HT-29 (cell line): ENCODE data around the gene CLEC12A. TPM values are rescaled to one million over a fixed set of nuclear protein-coding genes. Genes with fewer than 3 reads are reported as not detected.
"Not testable (repeated sequence)": the region's sequence is repeated elsewhere in the genome, so short reads cannot be mapped to it uniquely, and the experiment has no call there.

ENCODE experiments used
- DNase-seq: peaks from one replicate; pipeline ENCODE4 v3.0.0-alpha.2; 2015; ENCODE audit warnings: low spot score
- total RNA-seq: library from RNA; depleted of rRNA; stranded (reverse); fragments of >200 nt; shearing (Covaris generic); gene quantifications from 2 replicates; pipeline ENCODE4 v1.2.3, GENCODE V29; 2014; rRNA removed

Gene CLEC12A
- total RNA-seq = not detected in 2 replicates

GRCh38 chr12:9971181-9971580 lies at the start of gene CLEC12A:
Gene CLEC12A, plus strand, starts transcription at chr12:9971409. Its CDS starts 188 bp downstream, at chr12:9971597.
- DNase-seq = no peak

DNA sequence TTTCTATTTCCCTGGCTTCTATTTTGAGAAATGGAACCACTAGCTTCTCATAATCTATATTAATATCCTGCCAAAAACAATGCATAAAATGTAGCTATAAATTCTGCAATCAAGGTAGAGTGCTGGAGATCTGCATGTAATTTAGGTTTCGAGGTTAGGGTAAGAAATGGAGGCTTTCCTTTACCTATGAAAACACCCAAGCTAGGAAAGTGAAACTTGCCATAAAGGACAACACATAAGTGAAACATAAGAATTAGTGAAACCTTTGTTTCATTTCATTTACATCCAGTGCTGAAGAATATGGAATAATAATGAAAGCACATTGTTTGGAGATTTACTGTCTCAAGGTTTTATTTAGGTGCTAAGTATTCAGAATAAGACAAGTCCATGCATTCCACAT lies 48.8 kb upstream of the CLEC12A start:
- no peak for DNase-seq

DNA sequence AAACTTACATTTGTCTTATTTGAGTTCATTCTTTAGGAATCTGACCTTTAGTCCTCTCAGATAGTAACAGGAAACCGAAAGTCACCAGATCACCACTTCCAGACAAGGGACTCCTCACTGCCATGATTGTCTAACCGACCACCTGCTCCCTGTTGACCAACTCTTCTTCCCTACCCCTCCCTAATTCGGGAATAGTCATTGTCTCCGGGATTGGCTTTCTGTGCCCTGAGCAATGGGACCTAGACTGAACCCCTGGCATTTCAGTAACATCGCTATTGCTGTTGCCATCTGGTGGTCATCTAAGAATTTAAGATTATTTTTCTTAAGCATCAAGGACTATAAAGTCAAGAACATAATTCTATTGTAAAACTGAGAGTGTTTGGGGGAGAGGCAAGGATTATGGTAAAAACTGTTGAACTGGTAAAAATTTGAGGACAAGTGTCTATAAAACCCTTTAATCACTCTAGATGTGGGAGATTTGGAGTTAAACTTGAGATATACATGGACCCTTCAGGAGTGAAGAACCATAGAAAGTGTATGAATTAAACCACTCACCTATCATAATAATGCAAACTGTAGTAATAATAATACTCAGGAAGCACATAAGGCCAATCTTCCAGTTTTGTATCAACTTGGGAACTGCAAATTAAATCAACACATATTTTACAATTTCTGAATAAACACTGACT lies 45.4 kb upstream of the CLEC12A start:
- DNase-seq = peak; percentile 46

- no peak for DNase-seq
Measured at GRCh38 chr12:9926876-9927275, 44.3 kb upstream of the CLEC12A start.

- DNase-seq = no peak
Measured at GRCh38 chr12:9928607-9929006, 42.6 kb upstream of the CLEC12A start.

DNA sequence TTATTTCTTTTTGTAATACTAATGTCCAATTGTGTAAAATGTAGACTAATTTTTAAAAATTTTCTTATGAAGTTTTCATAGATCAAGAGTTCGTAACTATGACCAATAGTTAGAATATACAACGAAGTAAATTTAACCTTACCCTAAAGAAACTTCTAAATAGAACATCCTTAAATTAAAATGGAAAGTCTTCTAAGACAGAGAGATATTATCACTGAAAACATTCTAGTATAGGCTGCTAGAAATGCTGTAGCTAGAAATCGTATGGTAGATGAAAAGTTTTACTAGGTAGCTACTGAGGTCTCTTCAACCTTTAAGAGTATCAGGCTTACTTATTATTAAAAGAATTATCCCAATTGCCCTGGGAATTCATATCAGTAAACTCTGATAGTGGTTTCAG lies 40.0 kb upstream of the CLEC12A start:
- no peak for DNase-seq

DNA sequence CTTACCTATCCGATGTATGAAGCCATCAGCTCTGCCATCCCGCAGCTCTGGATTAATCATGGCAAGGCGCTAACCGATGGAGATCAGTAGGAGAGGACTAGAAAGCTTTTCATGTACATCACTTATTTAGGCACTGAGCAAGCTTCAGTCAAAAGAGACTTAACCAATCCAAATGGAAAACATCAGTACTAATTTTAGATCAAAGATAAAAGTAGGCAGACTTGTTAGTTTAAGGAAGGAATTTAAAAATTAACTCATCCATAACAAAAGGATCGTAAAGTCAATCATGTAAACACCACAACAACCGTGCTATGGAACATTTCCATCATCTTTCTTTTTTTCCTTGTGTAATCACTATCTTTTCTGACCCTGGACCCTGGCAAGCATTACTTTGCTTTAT lies 38.9 kb upstream of the CLEC12A start, which contains the start of gene CLEC2A:
Gene CLEC2A, minus strand, starts transcription at position 101 of the 400 bp plus-strand sequence. Its CDS starts 41 bp downstream, at position 60.
- DNase-seq = no peak

- no peak for DNase-seq
Measured at GRCh38 chr12:9933958-9934357, 37.3 kb upstream of the CLEC12A start.

DNA sequence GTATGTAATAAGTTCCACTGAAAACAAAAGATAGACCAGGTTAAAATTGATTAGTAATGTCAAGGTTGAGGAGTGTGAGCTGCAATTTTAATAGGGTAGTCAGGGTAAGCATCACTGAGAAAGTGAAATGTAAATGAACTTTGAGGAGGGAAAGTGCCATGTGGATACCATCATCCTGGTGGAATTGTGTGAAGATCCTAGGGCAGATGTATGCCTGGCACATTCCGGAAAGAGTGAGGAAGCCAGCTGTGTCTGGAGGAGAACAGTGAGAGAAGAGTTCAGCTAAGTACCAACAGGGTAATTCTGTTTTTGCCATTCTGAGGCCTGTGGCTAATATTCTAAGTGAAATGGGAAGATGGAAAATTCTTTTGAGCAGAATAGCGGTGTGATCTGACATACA lies 36.2 kb upstream of the CLEC12A start:
- DNase-seq = no peak

DNA sequence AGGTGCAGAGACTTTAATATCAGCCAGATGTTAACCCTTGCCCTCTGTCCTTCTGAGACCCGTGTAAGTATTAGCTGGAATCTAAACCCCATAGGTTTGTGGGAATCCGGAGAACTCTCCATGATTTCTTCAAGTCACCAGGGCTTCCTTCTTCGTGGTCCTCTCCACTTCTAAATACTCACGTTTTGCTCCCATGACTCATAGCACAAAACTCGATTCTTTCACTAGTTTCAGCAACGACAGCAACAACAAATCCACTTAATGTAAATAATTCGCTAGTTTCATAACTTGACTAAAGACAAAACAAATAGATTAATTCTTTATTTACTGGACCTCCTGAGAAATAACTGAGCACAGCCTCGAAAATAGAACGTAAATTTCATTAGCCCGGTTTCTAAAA lies 34.6 kb upstream of the CLEC12A start:
- DNase-seq = no peak

- no peak for DNase-seq
Measured at GRCh38 chr12:9940375-9940774, 30.8 kb upstream of the CLEC12A start.

DNA sequence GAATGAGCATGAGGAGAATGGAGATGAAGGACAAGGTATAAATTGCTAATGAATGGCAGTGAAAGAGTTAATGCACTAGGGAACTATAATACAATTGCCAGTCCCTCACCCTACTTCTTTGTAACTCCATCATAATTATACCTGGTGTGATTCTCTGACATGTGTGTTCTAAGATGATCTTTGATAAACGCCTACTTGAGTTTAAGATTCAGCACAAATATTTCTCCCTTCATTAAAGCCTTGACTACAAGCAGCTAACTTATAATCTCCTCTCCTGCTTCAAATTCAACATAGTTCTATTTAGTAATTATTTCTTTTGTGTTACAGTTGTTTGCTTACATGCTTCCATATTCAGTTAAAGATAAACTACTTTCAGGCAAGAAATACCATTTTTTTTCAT lies 29.4 kb upstream of the CLEC12A start:
- no peak for DNase-seq

GRCh38 chr12:9943240-9943639 lies 28.0 kb upstream of the CLEC12A start:
- no peak for DNase-seq

GRCh38 chr12:9944391-9944790 lies 26.8 kb upstream of the CLEC12A start:
- DNase-seq = no peak

- no peak for DNase-seq
Measured at GRCh38 chr12:9947674-9948073, 23.5 kb upstream of the CLEC12A start.

DNA sequence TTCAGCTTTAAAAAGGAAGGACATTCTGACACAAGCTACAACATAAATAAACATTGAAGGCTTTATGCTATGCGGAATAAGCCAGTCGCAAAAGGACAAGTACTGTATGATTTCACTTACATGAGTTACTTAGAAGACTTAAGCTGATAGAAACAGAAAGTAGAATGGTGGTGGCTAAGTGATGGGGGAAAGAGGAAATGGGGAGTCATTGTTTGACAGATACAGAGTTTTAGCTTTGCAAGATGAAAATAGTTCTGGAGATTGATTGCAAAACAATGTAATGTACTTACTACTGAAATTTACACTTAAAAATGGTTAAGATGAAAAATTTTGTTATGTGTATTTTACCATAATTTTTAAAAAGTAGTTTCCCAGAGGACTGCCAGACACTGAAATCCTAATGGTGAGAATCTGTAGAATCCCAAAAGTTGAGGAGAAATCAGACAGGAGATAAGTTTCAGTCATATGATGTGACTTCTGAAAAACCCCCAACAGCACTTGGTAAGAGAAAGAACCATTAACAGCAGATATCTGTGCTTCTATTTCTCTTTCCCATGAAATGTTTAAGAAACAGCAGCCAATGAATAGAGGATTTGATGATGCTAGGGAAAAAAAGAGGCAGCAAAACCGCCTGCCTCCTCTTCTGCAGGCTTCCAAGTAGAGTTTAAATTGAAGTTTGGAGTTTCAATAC lies 22.5 kb upstream of the CLEC12A start:
- no peak for DNase-seq

DNA sequence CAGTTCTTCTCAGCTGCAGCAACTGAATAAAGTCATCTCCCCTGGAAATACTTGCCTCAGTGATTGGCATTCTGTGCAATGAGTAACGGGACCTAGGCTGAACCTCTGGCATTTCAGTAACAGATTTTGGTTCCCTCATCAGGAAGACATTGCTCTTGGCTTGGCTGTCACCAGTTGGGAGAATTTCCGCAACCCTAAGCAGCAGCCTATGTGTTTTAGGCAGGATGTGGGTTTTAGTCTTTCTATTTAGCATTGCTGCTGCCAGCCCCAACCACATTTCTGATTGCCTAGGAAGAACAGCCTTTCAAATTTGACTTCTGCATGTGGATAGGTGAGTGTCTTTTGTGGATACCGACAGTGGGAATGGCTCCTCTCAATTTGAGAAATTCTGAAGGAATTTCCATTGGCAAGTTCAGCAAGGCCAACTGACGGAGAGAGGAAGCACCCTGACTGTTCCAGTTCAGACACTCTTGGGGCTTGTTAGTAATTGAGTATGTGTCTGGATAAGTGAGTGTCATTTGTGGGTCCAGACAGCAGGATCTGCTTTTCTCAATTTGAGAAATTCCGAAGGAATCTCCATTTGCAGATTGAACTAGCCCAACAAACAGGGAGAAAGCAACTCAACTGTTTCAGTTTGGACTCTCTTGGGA lies 20.1 kb upstream of the CLEC12A start:
- DNase-seq = no peak

- not testable (repeated sequence) for DNase-seq
Measured at GRCh38 chr12:9952954-9953729, 18.1 kb upstream of the CLEC12A start.

DNA sequence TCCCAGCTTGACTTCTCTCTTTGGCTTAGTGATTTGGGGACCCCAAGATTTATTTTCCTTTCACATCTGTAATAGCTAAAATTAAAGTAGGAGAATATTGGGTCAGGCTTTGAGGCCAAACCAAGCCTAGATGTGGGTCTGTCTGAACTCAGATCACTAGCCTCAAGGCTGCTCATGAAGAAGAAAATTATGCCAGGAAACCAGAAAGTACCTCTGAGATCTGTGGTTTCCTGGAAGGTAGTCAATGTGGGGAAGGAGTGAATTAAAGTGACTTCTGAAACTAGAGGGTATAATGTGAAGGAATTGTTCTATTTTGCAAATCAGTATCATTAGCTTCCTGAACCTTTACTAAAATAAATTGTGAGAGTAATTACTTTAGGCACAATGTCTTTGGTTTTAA lies 13.4 kb upstream of the CLEC12A start:
- DNase-seq = no peak

DNA sequence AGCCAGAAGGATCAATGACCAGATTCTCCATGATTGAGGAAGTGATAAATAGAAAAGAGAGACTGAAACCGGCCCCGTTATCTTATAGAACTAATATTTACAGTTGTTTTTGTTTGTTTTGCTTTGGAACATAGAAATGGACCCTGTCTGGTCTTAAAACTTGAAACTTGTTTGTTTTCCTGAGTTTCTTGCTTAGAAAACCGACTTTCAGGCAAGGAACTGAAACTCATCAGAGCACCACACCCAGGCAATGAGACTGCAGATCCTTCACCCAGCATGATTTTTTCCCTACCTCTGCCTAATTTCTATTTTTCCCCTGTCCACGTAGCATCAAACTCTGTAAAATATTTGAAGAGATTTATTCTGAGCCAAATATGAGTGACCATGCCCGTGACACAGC lies 10.6 kb upstream of the CLEC12A start:
- DNase-seq = no peak

DNA sequence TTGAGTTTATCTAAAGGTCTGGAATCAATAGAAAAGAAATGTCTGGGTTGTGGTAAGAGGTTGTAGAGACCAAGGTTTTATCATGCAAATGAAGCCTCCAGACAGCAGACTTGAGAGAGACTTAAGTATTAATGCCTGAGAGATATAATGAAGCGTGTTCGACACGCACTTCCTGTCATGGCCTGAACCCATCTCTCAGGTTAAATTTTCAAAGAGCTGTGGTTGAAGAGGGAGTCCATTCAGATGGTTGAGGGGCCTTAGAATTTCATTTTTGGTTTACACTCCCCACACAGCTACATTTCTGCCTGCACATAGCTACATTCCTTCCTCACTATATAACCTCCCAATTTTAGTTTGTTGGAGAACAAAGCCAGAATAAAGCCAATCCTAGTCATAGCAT lies 10.1 kb upstream of the CLEC12A start:
- DNase-seq = no peak

DNA sequence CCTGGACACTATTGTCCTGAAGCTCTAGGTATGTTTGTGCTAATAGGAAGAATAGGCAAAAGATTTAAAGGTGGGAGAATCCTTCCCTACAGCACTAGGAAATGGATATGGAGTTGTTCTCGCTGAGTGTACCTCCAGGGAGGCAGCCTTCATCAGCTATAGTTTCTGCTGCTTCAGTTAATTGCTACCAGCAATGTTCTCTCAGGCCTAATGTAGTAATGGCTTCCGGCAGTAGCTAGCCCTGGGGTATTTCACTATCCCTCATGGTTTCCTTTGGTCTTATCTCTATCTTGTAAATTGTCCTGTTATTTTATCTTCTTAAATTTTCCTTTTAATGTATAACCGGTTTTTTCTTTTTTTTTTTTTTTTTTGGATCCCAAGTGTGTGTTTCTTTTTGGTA lies 9.3 kb upstream of the CLEC12A start:
- no peak for DNase-seq
